H1 (cell line): ENCODE results near the gene APOC4. TPM values are rescaled to one million over a fixed set of nuclear protein-coding genes. Genes with fewer than 3 reads are reported as not detected.

ENCODE experiments used
- CTCF ChIA-PET: fragments of 300-600 bp; sonication (Branson Sonifier 250); formaldehyde crosslinking; loops from one replicate; lab custom pipeline; 2021; ENCODE audit not compliant: partially characterized antibody; lab: Charles Lee
- POLR2A ChIA-PET: fragments of 300-600 bp; sonication (Branson Sonifier 250); formaldehyde crosslinking; loops from one replicate; lab custom pipeline; 2021; ENCODE audit warnings: inconsistent platforms; ENCODE audit not compliant: partially characterized antibody; lab: Charles Lee
- DNase-seq, 2 experiments: peaks; one replicate each; pipeline versions ENCODE4 v3.0.0 to v3.0.0-alpha.2; 2010 to 2022; ENCODE audit warnings: low spot score in 2 of 2, low read depth in 1 of 2, mixed read lengths in 1 of 2
- FAIRE-seq: peaks from 2 replicates; lab custom pipeline; 2011; peaks lifted over from hg19 to GRCh38; lab: Jason Lieb, UNC
- H2AFZ ChIP-seq: 2 replicates; pipeline ENCODE4 v1.8.1; 2012; ENCODE audit warnings: low read length, inconsistent platforms
- H2AK5ac ChIP-seq: 2 replicates; pipeline ENCODE4 v1.6.1; 2013; ENCODE audit warnings: low read depth, low read length
- H2BK120ac ChIP-seq: replicated peaks from 2 replicates; pipeline ENCODE3; 2013; ENCODE audit warnings: low read depth, low read length, inconsistent platforms
- H2BK12ac ChIP-seq: 2 replicates; pipeline ENCODE4 v1.6.1; 2013; ENCODE audit warnings: low read depth, low read length
- H2BK15ac ChIP-seq: 2 replicates; pipeline ENCODE4 v1.6.1; 2013; ENCODE audit warnings: low read length
- H2BK20ac ChIP-seq: 2 replicates; pipeline ENCODE4 v1.6.1; 2013; ENCODE audit warnings: low read length
- H2BK5ac ChIP-seq: 2 replicates; pipeline ENCODE4 v1.6.1; 2013; ENCODE audit warnings: low read depth, low read length
- H3K14ac ChIP-seq: 2 replicates; pipeline ENCODE4 v1.6.1; 2013; ENCODE audit warnings: inconsistent platforms; ENCODE audit not compliant: insufficient read length
- H3K18ac ChIP-seq: 2 replicates; pipeline ENCODE4 v1.6.1; 2013; ENCODE audit warnings: low read length; ENCODE audit errors: extremely low read depth
- H3K23ac ChIP-seq: 2 replicates; pipeline ENCODE4 v1.6.1; 2013; ENCODE audit warnings: inconsistent platforms; ENCODE audit not compliant: insufficient read length
- H3K23me2 ChIP-seq: 2 replicates; pipeline ENCODE4 v1.6.1; 2013; ENCODE audit warnings: low read depth, low read length
- H3K27ac ChIP-seq: 2 replicates; pipeline ENCODE4 v1.6.1; 2011; ENCODE audit warnings: low read depth, low read length, inconsistent platforms
- H3K27me3 ChIP-seq, 4 experiments: replicated peaks in 1 of 4; 1 replicate in 1 of 4; 2 replicates in 3 of 4; pipeline versions ENCODE4 v1.6.1 to v1.8.1; 2011 to 2013; ENCODE audit warnings: low read length in 3 of 4, mild to moderate bottlenecking in 3 of 4, inconsistent platforms in 2 of 4, mixed read lengths in 2 of 4, moderate library complexity in 1 of 4; ENCODE audit not compliant: control insufficient read depth in 3 of 4, insufficient read depth in 3 of 4; ENCODE audit errors: extremely low read depth in 1 of 4
- H3K36me3 ChIP-seq, 4 experiments: 2 replicates each; pipeline versions ENCODE4 v1.6.1 to v1.8.1; 2011 to 2013; ENCODE audit warnings: mild to moderate bottlenecking in 4 of 4, low read length in 3 of 4, moderate library complexity in 2 of 4, control low read depth in 1 of 4, inconsistent platforms in 1 of 4; ENCODE audit not compliant: insufficient read depth in 4 of 4, control insufficient read depth in 2 of 4
- H3K4ac ChIP-seq: replicated peaks from 2 replicates; pipeline ENCODE3; 2013; ENCODE audit warnings: low read length, low read depth, mixed read lengths, inconsistent platforms; ENCODE audit not compliant: insufficient read length
- H3K4me1 ChIP-seq, 4 experiments: replicated peaks in 1 of 4; 1 replicate in 1 of 4; 2 replicates in 3 of 4; pipeline versions ENCODE4 v1.6.1 to v1.8.1; 2011 to 2013; ENCODE audit warnings: low read length in 3 of 4, inconsistent platforms in 2 of 4, mixed read lengths in 1 of 4; ENCODE audit not compliant: insufficient read depth in 4 of 4, control insufficient read depth in 3 of 4
- H3K4me2 ChIP-seq, 2 experiments: 2 replicates each; pipeline versions ENCODE4 v1.6.1 to v1.8.1; 2011 to 2013; ENCODE audit warnings: low read depth in 2 of 2, low read length in 2 of 2, control low read depth in 1 of 2, inconsistent platforms in 1 of 2, mild to moderate bottlenecking in 1 of 2; ENCODE audit not compliant: insufficient read depth in 1 of 2
- H3K4me3 ChIP-seq, 4 experiments: fragments of 200-600, 300-600 bp in 1 of 4; sonication (generic), shearing (Covaris generic), sonication (Bioruptor Twin) in 1 of 4; 2 replicates each; pipeline versions ENCODE4 v1.5.1 to v1.8.1; 2011 to 2016; ENCODE audit warnings: low read length in 4 of 4, low read depth in 3 of 4, control low read depth in 2 of 4, inconsistent platforms in 2 of 4, mild to moderate bottlenecking in 2 of 4, mixed read lengths in 1 of 4, moderate library complexity in 1 of 4; ENCODE audit not compliant: insufficient read depth in 2 of 4; ENCODE audit errors: extremely low read depth in 1 of 4
- H3K56ac ChIP-seq: replicated peaks from 2 replicates; pipeline ENCODE3; 2013; ENCODE audit warnings: low read depth, mild to moderate bottlenecking, mixed read lengths, low read length, inconsistent platforms; ENCODE audit not compliant: insufficient read length
- H3K79me1 ChIP-seq: 2 replicates; pipeline ENCODE4 v1.6.1; 2013; ENCODE audit warnings: low read depth, low read length, control low read depth
- H3K79me2 ChIP-seq, 2 experiments: 2 replicates each; pipeline versions ENCODE4 v1.6.1 to v1.8.1; 2012 to 2013; ENCODE audit warnings: low read length in 2 of 2, mild to moderate bottlenecking in 2 of 2, inconsistent platforms in 1 of 2; ENCODE audit not compliant: insufficient read depth in 2 of 2, control insufficient read depth in 1 of 2
- H3K9ac ChIP-seq, 4 experiments: replicated peaks in 1 of 4; 1 replicate in 1 of 4; 2 replicates in 3 of 4; pipeline versions ENCODE4 v1.6.1 to v1.8.1; 2011 to 2013; ENCODE audit warnings: low read depth in 3 of 4, low read length in 3 of 4, control low read depth in 2 of 4, mild to moderate bottlenecking in 2 of 4, moderate library complexity in 2 of 4, inconsistent platforms in 1 of 4; ENCODE audit errors: extremely low read depth in 1 of 4
- H3K9me3 ChIP-seq, 2 experiments: 2 replicates each; pipeline versions ENCODE4 v1.6.1 to v1.8.1; 2012 to 2013; ENCODE audit warnings: mild to moderate bottlenecking in 2 of 2, moderate library complexity in 2 of 2, control low read depth in 1 of 2, inconsistent platforms in 1 of 2, low read depth in 1 of 2, low read length in 1 of 2, mixed read lengths in 1 of 2; ENCODE audit not compliant: insufficient read depth in 2 of 2
- H4K20me1 ChIP-seq, 2 experiments: replicated peaks in 1 of 2; 2 replicates each; pipeline versions ENCODE3 to v1.8.1; 2011 to 2013; ENCODE audit warnings: inconsistent platforms in 2 of 2, low read length in 2 of 2, mild to moderate bottlenecking in 1 of 2; ENCODE audit not compliant: insufficient read depth in 2 of 2, control insufficient read depth in 1 of 2
- H4K5ac ChIP-seq: 2 replicates; pipeline ENCODE4 v1.6.1; 2013; ENCODE audit warnings: low read length, low read depth, mixed read lengths, inconsistent platforms; ENCODE audit not compliant: insufficient read length
- H4K8ac ChIP-seq: 2 replicates; pipeline ENCODE4 v1.8.0; 2013; ENCODE audit warnings: mild to moderate bottlenecking, moderate library complexity, low read length, inconsistent platforms; ENCODE audit not compliant: insufficient read depth; ENCODE audit errors: extremely low read depth
- H4K91ac ChIP-seq: replicated peaks from 2 replicates; pipeline ENCODE3; 2013; ENCODE audit warnings: low read length, mixed read lengths, inconsistent platforms; ENCODE audit not compliant: insufficient read length
- CBX5 ChIP-seq: fragments of 300-800, 300-1000 bp; sonication (generic); IDR thresholded peaks from 2 replicates; pipeline ENCODE4 v1.7.1; 2016; ENCODE audit warnings: antibody characterized with exemption, low read length, low read depth
- CTCF ChIP-seq, 3 experiments: IDR thresholded peaks; 1 replicate in 2 of 3; 2 replicates in 1 of 3; pipeline versions ENCODE4 v1.5.1 to v1.6.1; 2011; ENCODE audit warnings: low read length in 3 of 3, mild to moderate bottlenecking in 3 of 3, inconsistent platforms in 2 of 3, low read depth in 1 of 3, moderate library complexity in 1 of 3; ENCODE audit not compliant: insufficient read depth in 1 of 3; ENCODE audit errors: control extremely low read depth in 1 of 3
- EP300 ChIP-seq, 2 experiments: IDR thresholded peaks; 1 replicate in 1 of 2; 2 replicates in 1 of 2; pipeline ENCODE4 v1.6.1; 2011 to 2012; ENCODE audit warnings: low read depth in 2 of 2, low read length in 2 of 2, mild to moderate bottlenecking in 2 of 2, borderline replicate concordance in 1 of 2, inconsistent platforms in 1 of 2, moderate library complexity in 1 of 2
- RXRA ChIP-seq: IDR thresholded peaks from 2 replicates; pipeline ENCODE4 v1.6.1; 2011; ENCODE audit warnings: low read depth, mild to moderate bottlenecking, low read length, moderate library complexity; ENCODE audit not compliant: insufficient read depth
- WGBS, 2 experiments: shearing (Covaris generic) in 1 of 2; methylation state at CpG; one replicate each; pipeline versions ENCODE4 v1.1.6 to v1.1.7; 2013 to 2015; ENCODE audit warnings: low lambda C conversion rate in 2 of 2, mixed read lengths in 2 of 2, inconsistent platforms in 1 of 2, low coverage in 1 of 2, missing lambda C conversion rate in 1 of 2; ENCODE audit not compliant: insufficient replicate concordance in 2 of 2, insufficient coverage in 1 of 2, insufficient read length in 1 of 2; ENCODE audit errors: extremely low coverage in 1 of 2, missing lambda C conversion rate in 1 of 2; 5-methylcytosine and 5-hydroxymethylcytosine counted together
- polyA plus RNA-seq, 7 experiments: library from polyadenylated mRNA; depleted of rRNA in 3 of 7; stranded (reverse) in 5 of 7; unstranded in 2 of 7; fragments of >200 nt in 5 of 7; fragments of 200-250 nt in 2 of 7; gene quantifications; 1 replicate in 5 of 7; 2 replicates in 1 of 7; 4 replicates in 1 of 7; pipeline versions ENCODE4 v1.2.1 to v1.2.3, GENCODE V29; 2011 to 2013; ENCODE audit warnings: missing spikeins in 2 of 7, mixed read lengths in 2 of 7
- total RNA-seq: library from RNA; stranded (reverse); fragmentation: NEBNext Ultra II Directional; extraction: Animal tissue kit (Norgen Biotek cat#: 25700); gene quantifications from 2 replicates; pipeline ENCODE4 v1.2.1, GENCODE V29; 2021

The APOC4 gene
- total and polyA plus RNA-seq, 2 of the 8 experiments (the other 6 are each of a cell fraction or from before 2014, with no cell fraction given), result not detected

- no peak overlapping the region for H2BK5ac ChIP-seq
- H2AFZ ChIP-seq, result no peak overlapping the region
- WGBS, 2 experiments, result 100% methylated on average over 3 of the region's 5 CpGs; no CpG with 5 or more reads in 1 of the 2 experiments
- no peaks in the 10 kb centered on the region for H3K36me3 ChIP-seq
- FAIRE-seq (no peak), DNase-seq (no peak)
- no peaks in the 10 kb centered on the region for H3K27me3 ChIP-seq
- H4K91ac ChIP-seq, result no peak overlapping the region
- H3K4me2 ChIP-seq, result no peak overlapping the region
- H3K23me2 ChIP-seq, result no peaks in the 10 kb centered on the region
- H2BK20ac ChIP-seq, result no peak overlapping the region
- H3K9me3 ChIP-seq, result no peaks in the 10 kb centered on the region
- no peak overlapping the region for H2BK12ac ChIP-seq
- ChIA-PET CTCF (interaction anchor here (0.5 to 8.3 kb wide), 5 partner anchors 9 to 1172 kb away, joined by 3 to 201 read pairs (median 3); partner anchors contain the start of gene APOE), POLR2A (interaction anchor here (0.8 to 11.6 kb wide), 6 partner anchors 12 to 44 kb away, joined by 3 to 121 read pairs (median 3); partner anchors contain the start of gene APOE)
- H3K4me1 ChIP-seq, result no peaks in the 10 kb centered on the region; a peak in 1 of 7 replicates
- no peak overlapping the region for H2BK15ac ChIP-seq
- H3K79me2 ChIP-seq, result peaks cover 0 to 3% of the 10 kb centered on the region in 2 experiments; a peak in 1 of 4 replicates
- no peak overlapping the region for H3K9ac ChIP-seq
- no peaks in the 10 kb centered on the region for H3K79me1 ChIP-seq
- H2AK5ac ChIP-seq, result no peak overlapping the region
- H4K5ac ChIP-seq, result no peak overlapping the region
- peaks cover 0 to 2% of the 10 kb centered on the region in 2 experiments for H4K20me1 ChIP-seq
- no peak overlapping the region for H4K8ac ChIP-seq
- H3K23ac ChIP-seq, result no peak overlapping the region
- H3K4me3 ChIP-seq, result no peak overlapping the region
- H3K27ac ChIP-seq, result no peak overlapping the region
- H2BK120ac ChIP-seq, result no peak overlapping the region
- H3K14ac ChIP-seq, result no peak overlapping the region
- no peak overlapping the region for H3K4ac ChIP-seq
- H3K18ac ChIP-seq, result no peak overlapping the region
- H3K56ac ChIP-seq, result no peak overlapping the region
- TF ChIP-seq EP300 (IDR thresholded peaks at IDR 0.05; ENCODE audit: borderline replicate concordance in 1 of 2, low read depth in 2 of 2, low read length in 2 of 2) (no peak), CTCF (IDR thresholded peaks at IDR 0.05; ENCODE audit: control extremely low read depth in 1 of 3, insufficient read depth in 1 of 3, low read depth in 1 of 3, low read length in 3 of 3) (no peak), CBX5 (no peak), RXRA (no peak)
Measured at GRCh38 chr19:44948763-44949374, 6.8 kb downstream of the APOC4 start.
